Measurements from ENCODE around the gene C3orf52.

The C3orf52 gene

DNA sequence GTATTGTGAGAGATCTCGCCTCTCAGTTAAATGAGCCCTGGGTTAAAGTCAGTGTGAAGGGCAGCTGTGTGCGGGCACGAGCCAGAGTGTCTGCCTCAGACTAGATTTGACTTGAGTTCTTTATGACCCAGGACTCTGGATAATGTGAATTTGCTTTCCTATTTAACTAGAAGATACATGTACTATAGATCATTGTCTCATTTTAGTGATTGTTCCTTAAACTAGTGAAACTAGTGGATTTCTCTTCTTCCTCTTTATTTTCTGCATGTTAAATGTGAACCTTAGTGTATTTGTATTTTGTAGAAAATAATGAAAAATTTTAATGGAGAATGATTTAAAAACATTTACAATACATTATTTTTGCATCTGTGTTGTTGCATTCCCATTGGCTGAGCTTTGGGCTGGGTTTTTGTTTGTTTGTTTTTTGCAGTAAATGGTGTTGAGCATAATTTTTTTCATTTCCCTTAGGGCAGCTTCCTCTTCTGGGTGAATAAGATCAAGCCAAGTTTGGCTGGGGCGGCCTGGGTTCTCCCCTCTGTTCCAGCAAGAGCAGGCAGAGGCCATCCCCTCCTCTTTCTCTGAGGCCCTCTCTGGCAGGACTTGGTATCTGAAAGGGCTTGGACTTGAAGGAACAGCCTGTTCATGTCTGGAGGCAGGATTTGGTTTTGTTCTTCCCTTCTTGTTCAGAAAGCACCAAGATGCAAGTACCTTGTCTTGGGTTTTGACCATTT, 31.8 kb downstream of the C3orf52 start:
- H3K4me3 ChIP-seq (ENCODE audit: control insufficient read depth, low read depth, low read length), result no peak overlapping the region
- TF ChIP-seq, protein P1, sequence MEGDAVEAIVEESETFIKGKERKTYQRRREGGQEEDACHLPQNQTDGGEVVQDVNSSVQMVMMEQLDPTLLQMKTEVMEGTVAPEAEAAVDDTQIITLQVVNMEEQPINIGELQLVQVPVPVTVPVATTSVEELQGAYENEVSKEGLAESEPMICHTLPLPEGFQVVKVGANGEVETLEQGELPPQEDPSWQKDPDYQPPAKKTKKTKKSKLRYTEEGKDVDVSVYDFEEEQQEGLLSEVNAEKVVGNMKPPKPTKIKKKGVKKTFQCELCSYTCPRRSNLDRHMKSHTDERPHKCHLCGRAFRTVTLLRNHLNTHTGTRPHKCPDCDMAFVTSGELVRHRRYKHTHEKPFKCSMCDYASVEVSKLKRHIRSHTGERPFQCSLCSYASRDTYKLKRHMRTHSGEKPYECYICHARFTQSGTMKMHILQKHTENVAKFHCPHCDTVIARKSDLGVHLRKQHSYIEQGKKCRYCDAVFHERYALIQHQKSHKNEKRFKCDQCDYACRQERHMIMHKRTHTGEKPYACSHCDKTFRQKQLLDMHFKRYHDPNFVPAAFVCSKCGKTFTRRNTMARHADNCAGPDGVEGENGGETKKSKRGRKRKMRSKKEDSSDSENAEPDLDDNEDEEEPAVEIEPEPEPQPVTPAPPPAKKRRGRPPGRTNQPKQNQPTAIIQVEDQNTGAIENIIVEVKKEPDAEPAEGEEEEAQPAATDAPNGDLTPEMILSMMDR (conservative IDR thresholded peaks at IDR 0.05; ENCODE audit: control insufficient read depth, insufficient read depth, low read depth, low read length), result no peak
- no peak for DNase-seq (ENCODE audit: low read depth)

GRCh38 chr3:112119962-112120836, 34.0 kb downstream of the C3orf52 start:
- DNase-seq (ENCODE audit: low read depth), result no peak
- TF ChIP-seq, protein P1 (conservative IDR thresholded peaks at IDR 0.05; ENCODE audit: control insufficient read depth, insufficient read depth, low read depth, low read length), result no peak
- no peak overlapping the region for H3K4me3 ChIP-seq (ENCODE audit: control insufficient read depth, low read depth, low read length)

- DNase-seq (ENCODE audit: low read depth), result no peak
- H3K4me3 ChIP-seq (ENCODE audit: control insufficient read depth, low read depth, low read length), result no peak overlapping the region
These were observed 35.7 kb downstream of the C3orf52 start for GRCh38 chr3:112121577-112122547.

DNA sequence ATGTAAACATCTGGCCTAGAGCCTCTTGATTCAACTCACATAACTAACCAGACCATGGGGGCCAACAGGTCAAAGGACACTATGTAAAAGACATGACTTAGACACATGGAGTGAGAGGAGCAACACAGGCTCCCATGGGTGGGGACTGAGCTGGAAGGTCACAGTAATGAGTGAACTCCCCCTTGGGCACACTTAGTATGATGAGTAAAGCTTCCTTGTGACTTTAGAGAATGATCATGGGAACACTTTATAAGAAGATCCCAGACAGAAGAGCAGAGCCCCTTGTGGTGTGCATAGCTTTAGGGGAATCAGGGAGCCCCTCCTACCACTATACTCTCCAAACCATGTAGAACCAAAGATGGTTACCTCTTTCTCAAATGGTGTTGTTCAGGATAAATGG, 36.7 kb downstream of the C3orf52 start:
- TF ChIP-seq, protein P1 (conservative IDR thresholded peaks at IDR 0.05; ENCODE audit: control insufficient read depth, insufficient read depth, low read depth, low read length), result no peak
- no peak overlapping the region for H3K4me3 ChIP-seq (ENCODE audit: control insufficient read depth, low read depth, low read length)
- no peak for DNase-seq (ENCODE audit: low read depth)

More at GRCh38 chr3:112121577-112122547, 35.7 kb downstream of the C3orf52 start:
- TF ChIP-seq, protein P1 (conservative IDR thresholded peaks at IDR 0.05; ENCODE audit: control insufficient read depth, insufficient read depth, low read depth, low read length), result no peak

- no peak overlapping the region for H3K4me3 ChIP-seq (ENCODE audit: control insufficient read depth, low read depth, low read length)
- TF ChIP-seq, protein P1 (conservative IDR thresholded peaks at IDR 0.05; ENCODE audit: control insufficient read depth, insufficient read depth, low read depth, low read length), result no peak
- DNase-seq (ENCODE audit: low read depth), result no peak
These were observed 37.4 kb downstream of the C3orf52 start for GRCh38 chr3:112123548-112123947.

Data from fibroblast of mammary gland (primary cell).